Retinal pigment epithelial cell (primary cell): ENCODE measurements around the gene DPH7.

ENCODE experiments used
- DNase-seq: peaks from one replicate; pipeline ENCODE4 v3.0.0-alpha.2; 2010; ENCODE audit warnings: low read depth
- H3K4me3 ChIP-seq: 2 replicates; pipeline ENCODE4 v1.5.1; 2011; ENCODE audit warnings: mild to moderate bottlenecking, low read length, control low read depth, moderate library complexity
- CTCF ChIP-seq: conservative IDR thresholded peaks from 2 replicates; pipeline ENCODE4 v1.5.1; 2011; ENCODE audit warnings: low read depth, low read length, control low read depth, inconsistent platforms

The DPH7 gene

GRCh38 chr9:137506274-137506673 lies 72.5 kb downstream of the DPH7 start:
- no peak for TF ChIP-seq CTCF
- DNase-seq = no peak

DNA sequence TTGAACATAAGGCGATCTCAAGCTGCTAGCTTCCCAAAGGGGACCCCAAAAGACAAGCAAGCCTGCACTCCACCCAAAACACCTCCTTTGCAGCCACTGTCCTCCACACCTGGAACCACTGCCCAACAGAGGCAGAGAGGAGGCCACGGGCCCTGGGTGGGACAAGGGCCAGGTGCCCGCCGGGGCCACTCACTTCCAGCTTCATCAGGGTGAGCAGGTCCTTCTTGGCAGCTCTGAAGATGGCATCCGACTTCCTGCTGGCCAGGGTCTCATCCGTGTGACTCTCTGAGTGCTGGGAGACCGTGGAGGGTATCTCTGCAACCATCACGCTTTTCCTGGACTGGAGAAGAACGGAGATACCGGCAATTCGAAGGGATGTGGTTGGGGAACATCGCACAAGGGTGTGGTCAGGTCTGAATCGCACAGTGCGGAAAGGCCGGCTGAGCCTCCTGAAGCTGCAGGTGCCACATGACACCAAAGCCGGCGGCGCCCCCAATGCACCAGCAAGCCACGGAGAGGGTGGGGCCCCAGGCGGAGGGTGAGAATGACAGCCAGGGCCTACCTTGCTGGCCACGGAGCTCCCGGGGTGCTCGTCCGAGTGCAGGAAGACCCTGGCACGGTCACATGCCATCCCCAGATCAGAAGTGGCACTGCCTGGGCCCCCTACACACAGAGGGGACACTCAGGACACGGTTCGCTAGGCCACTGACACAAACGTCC lies 73.1 kb downstream of the DPH7 start:
- H3K4me3 ChIP-seq = no peak overlapping the region
- no peak for TF ChIP-seq CTCF
- DNase-seq = no peak

More at GRCh38 chr9:137506274-137506673, 72.5 kb downstream of the DPH7 start:
- H3K4me3 ChIP-seq = no peak overlapping the region
